Adipose tissue (tissue), 3 donors: ENCODE results near the gene LDLRAD1. TPM values are rescaled to one million over a fixed set of nuclear protein-coding genes. Genes with fewer than 3 reads are reported as not detected.
"Not testable (repeated sequence)": the region's sequence is repeated elsewhere in the genome, so short reads cannot be mapped to it uniquely, and the experiment has no call there.

Experiments used
- H3K27ac ChIP-seq: one replicate; pipeline ENCODE4 v1.5.1; 2013; ENCODE audit warnings: low read depth, low read length
- WGBS, 3 donors: extraction: QIAGEN DNeasy Blood & Tissue Kit; methylation state at CpG; one replicate each; pipeline ENCODE4 v1.1.7; 2013; 5-methylcytosine and 5-hydroxymethylcytosine counted together
- polyA plus RNA-seq, 3 donors: library from polyadenylated mRNA; stranded (reverse); fragments of 200-250 nt; gene quantifications; one replicate each; pipeline ENCODE4 v1.2.3, GENCODE V29; 2013
- donor health status: healthy with polysubstance abuse.
- donor health status: Bipolar disorder and iron deficiency.
- donor health status: healthy.

LDLRAD1 gene, protein sequence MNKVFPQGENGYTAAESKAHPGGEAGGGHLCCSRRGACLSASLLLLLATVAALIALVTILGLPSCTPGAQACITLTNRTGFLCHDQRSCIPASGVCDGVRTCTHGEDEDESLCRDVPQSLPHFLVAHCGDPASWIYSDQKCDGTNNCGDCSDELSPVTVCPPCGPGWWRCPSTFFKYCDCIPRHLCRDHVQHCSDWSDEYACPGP
- not detected for polyA plus RNA-seq

DNA sequence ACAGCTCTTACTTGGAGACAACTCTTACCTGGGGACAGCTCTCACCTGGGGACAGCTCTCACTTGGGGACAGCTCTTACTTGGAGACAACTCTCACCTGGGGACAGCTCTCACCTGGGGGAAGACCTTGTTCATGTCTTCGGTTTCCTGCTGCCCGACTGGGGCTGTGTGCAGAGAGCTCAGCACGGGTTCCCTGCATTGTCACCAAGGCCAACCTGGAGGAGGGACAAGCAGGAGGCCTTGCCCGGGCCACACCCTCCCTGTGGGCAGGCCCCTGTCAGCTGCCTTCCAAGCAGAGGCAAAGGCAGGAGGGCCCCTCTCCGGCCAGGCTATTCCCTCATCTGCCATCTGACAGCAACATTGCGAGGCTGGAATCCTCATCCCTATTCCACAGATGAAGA is at the start of gene LDLRAD1:
LDLRAD1 (minus strand) TSS at position 208 of the 400 bp plus-strand sequence; CDS start at position 134, 74 bp downstream.
- 27 to 56% (median 48%) methylated on average over 6 of the region's 6 CpGs for WGBS, 3 donors
- H3K27ac ChIP-seq: no peak within 1 kb of the TSS

DNA sequence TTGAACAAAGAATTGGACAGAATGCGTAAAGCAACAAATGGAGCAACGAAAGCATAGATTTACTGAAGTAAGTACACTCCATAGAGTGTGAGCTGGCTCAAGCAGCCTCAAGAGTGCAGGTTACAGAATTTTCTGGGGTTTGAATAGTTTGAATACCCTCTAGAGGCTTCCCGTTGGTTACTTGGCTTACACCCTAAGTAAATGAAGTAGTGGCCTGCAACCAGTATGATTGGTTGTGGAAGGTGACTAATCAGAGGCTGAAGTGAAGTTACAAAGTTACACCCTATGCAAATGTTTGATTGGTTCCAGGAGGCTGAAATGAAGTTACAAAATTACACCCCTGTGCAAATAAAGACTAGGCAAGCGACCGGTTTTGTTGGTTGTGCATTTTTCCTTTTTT is 46.3 kb upstream of the LDLRAD1 start:
- WGBS, 3 donors: 86 to 98% (median 96%) methylated on average over 5 of the region's 5 CpGs
- H3K27ac ChIP-seq: no peak overlapping the region

DNA sequence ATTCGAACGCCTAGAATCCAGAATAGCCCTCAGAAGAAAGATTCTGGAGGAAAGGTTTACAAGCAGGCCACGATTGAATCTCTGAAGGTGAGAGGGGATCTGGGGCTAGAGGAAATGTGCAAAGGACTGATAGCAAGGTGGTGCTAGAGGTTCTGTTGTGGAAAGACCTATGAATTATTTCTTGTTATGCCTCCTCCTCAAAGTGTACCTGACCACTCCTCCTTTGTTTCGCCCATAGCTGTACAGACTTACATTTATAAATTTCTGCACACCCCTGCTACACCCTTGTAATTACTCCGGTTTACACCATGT is 36.4 kb upstream of the LDLRAD1 start:
- no peak overlapping the region for H3K27ac ChIP-seq
- 26 to 48% (median 34%) methylated on average over 5 of the region's 5 CpGs for whole genome bisulfite sequencing, 3 donors

DNA sequence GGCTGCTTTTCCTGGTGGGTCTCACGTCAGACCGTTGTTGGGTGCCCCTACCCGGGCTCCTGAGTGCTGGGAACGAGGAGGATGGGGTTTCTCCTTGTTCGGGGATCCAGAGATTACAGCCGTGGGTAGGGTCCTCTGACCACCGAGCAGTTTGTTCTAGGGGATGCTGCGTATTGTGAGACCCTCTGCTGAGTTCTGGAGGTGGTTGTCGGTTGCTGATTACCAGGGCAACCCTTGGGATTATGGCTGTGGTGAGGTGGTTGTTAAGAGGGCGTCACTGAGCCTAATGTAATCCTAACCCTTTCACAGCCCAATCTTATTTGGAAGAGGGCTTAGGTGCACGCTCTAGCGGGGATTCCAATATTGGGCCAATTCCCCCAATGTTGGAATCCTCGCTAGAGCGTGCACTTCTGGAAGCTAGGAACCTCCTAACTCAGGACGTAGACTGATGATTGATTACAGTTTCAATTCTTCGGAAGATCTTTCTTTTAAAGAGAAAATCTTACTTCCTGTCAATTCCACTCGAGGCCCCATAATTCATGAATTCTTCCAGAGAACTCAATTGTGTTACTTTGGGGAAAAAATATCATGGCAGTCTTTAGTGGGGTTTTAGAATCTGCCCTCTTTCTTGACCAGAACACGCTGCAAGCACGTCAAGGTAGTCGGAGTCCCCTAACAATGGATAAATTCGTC is 35.9 kb upstream of the LDLRAD1 start:
- WGBS, 3 donors: 3 to 10% (median 5%) methylated on average over 21 of the region's 21 CpGs
- peak overlapping the region; percentile 68 for H3K27ac ChIP-seq

DNA sequence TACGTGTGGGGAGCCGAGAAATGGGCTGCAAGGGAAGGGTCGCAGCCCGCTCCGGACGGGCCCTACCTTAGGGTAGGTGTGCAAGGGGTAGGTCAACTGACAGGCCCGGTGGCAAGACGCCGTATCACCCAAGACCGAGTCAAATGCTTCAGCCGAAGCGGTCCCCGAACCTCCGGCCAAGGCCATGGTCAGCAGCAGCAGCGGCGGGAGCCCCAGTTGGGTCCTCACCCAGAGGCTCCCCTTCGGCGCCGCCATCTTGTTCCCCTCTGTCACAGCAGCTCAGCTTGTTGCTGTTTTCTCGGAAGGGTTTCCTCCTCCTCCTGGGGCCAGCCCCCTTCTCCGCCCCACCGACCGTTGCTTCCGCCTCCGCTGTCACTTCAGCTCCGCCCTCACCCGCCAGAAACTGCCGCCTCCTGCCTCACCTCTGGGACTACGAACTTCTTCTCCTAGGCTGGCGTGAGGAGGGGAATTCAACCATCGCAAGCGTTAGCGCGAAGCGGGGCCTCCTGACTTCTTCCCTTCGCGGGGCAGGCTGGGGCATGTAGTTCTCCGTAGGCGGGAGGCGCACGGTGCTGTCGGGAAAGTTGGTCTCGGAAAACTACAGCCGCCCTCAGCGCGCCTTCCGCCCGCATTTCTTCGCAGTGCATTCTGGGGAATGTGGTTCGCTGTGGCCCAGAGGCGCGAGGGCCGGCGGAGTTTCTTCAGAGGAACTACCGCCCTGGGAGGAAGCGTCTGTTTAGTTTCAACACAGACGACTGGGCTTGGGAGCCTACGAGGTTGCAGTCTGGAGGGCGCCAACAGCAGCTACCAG is 35.2 kb upstream of the LDLRAD1 start, which contains the start of the genes TCEANC2 and TMEM59:
TCEANC2 (plus strand) TSS at position 675 of the 811 bp plus-strand sequence. CDS start 815 bp downstream, outside the sequence.
TMEM59 (minus strand) TSS at position 271 of the 811 bp plus-strand sequence; CDS start at position 255, 16 bp downstream.
- WGBS, 3 donors: 0% methylated on average over 59 of the region's 59 CpGs
- H3K27ac ChIP-seq: peak within 1 kb of the TSS; percentile 90

DNA sequence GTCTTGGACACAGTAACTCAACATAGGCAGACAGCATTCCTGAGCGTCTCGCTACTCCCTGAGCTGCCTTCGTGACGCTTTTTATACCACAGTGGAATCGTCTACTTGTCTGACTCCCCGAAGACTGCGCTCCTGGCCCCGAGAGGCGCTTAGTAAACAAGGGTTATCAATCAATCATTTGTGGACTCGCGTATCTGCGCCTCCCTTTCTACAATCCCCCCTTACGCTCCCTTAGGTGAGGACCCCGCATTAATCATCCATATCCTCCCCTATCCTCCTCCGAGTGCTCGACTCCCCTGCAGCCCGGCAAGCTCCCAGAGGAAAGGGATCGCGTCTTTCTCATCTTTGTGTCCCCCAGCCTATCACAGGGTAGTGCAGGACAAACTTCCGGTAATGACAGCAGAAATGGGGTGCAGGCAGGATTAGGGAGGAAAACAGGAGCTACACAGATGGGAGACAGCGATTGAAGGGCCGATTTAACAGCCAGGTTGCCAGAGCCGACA is 34.5 kb upstream of the LDLRAD1 start:
- WGBS, 3 donors: 0% methylated on average over 23 of the region's 23 CpGs
- peak overlapping the region; percentile 90 for H3K27ac ChIP-seq

DNA sequence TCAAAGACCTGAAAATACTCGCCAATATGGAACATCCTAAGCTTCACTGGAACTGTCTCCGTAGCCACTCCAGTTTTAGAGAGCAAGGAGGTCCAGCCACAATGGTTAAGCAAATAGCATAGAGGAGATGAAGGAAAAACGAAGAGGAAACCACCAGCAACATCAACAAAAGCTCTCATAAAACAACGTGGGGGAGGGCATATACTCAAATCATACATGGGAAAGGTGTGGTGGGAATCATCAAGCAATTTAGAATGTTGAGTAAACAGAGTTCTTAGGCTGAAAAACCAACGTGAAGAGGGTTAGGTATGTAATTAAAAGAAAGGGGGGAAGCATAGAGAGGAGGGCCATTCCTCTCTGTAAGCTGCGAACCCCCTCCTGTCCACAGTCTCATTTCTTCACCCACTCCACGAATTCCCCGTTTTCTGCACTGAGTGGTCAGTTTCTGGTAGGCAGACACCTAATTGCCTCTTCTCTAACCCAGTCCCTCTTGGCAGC is 34.0 kb upstream of the LDLRAD1 start:
- WGBS, 3 donors: 2 to 3% (median 3%) methylated on average over 8 of the region's 8 CpGs
- no peak overlapping the region for H3K27ac ChIP-seq

DNA sequence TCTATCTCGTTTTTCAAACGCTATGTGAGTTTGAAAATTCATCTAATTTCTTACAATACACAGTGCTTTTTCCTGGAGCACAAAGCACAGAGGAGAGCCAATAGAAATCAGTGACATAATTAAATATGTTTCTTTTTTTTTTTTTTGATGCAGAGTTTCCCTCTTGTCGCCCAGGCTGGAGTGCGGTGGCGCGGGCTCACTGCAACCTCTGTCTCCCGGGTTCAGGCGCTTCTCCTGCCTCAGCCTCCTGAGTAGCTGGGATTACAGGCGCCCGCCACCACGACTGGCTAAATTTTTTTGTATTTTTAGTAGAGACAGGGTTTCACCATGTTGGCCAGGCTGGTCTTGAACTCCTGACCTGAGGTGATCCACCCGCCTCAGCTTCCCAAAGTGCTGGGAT is 32.4 kb upstream of the LDLRAD1 start:
- 96 to 98% (median 96%) methylated on average over 12 of the region's 12 CpGs for WGBS, 3 donors
- H3K27ac ChIP-seq: not testable (repeated sequence)

DNA sequence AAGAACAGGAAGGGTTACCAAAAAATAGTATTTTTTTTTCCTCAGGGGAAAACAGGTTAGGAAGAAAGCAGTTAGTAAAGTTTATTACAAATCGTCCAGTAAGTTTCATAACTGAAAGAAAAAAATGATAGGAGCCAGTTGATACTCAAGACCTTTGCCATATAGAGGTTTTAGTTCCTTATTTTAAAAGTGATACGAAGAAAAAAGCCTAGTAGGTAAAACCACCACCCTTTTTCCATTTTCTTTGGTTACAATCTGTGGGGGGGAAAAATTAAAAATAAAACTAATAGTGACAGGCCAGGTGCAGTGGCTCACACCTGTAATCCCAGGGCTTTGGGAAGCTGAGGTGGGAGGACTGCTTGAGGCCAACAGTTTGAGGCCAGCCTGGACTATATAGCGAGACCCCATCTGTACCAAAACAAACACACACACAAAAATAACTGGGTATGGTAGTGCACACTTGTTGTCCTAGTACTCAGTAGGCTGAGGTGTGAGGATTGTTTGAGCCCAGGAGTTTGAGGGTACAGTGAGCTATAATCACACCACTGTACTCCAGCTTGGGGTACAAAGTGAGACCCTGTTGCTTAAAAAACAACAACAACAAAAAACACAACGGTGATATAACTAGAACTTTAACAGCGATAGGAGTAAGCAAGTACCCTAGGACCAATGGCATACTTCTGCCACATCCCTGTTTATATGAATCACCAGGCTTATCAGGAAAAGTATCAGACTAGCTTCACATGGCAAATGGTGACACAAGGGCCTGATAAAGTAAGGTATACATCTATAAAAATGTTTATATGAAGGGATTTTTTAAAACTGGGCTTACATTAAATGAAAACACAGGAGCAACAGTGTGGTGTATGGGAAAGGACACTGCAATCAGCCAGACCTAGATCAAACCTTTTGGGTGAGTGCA is 29.7 kb upstream of the LDLRAD1 start:
- no peak overlapping the region for H3K27ac ChIP-seq
- 67 to 70% (median 70%) methylated on average over 5 of the region's 5 CpGs for WGBS, 3 donors

DNA sequence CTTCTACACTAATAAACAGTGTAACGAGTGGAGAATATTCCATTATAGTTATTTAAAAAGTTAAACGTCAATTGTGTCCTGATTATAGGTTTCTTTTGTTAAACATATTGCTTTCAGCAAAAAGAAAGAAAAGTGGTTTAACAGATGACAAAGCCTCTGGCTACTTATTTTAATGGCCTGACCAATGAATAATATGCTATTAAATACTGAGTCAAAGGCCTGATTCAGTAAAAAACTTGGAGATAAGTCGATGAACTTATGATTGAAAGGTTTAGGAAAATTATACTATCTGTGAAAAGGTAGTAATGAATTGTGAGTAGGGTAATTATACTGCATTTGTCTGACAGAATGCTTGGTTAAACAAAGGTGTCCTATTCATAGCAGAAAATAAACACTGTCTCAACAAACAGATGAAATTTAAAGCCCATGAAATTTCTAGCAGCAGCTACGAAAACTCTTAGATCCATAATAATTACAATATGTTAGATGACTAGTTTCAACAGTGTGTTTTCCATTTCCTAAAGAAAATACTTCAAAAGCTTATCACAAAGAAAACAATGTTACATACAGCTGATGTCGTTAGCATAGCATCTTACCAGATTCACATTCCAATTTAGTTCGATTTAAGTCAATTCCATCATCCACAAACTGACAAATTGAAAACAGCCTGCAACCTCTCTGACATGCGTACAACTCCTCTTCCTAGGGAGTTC is 28.8 kb upstream of the LDLRAD1 start:
- no peak overlapping the region for H3K27ac ChIP-seq

DNA sequence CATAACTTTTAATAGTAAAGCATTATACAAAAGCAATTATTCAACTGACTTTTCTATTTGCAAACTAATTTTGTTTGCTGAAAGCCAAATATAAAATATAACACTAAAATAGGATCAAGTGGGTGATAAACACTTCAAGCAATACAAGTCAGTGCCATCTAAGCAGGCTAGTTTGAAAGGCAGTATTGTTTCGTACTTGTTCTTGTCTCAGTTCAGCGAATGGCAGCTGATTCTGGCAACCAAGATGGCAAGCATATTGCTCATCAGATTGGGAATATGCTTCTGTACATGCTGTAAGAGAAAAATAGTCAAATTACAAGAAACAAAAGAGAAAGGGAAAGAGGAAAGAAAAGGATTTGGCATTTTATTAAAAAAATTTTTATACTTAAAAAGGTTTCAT is 27.5 kb upstream of the LDLRAD1 start:
- 88 to 91% (median 91%) methylated on average over 2 of the region's 2 CpGs for WGBS, 3 donors
- no peak overlapping the region for H3K27ac ChIP-seq

More for the DNA sequence above, 28.8 kb upstream of the LDLRAD1 start:
- WGBS, 3 donors: 63 to 82% (median 81%) methylated on average over 7 of the region's 7 CpGs

DNA sequence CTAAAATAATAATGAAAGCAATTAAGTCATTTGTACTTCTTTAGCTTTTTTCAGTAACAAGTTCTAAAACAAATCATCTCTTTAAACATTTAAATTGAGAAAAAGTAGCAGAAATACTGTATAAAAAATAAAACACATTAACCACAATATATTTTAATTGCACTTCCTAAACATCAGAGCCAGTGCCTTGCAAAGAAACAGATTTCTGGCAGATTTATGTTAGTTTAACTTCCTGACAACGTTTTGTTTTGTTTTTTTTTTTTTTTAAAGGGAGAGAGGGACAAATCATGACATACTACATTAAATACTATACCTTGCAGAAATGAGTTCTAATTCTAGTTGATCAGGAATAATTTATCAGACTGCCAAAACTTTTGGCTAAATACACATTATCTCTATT is 23.8 kb upstream of the LDLRAD1 start:
- H3K27ac ChIP-seq: no peak overlapping the region
- WGBS, 3 donors: 0 to 19% (median 8%) methylated on average over 1 of the region's 1 CpG

DNA sequence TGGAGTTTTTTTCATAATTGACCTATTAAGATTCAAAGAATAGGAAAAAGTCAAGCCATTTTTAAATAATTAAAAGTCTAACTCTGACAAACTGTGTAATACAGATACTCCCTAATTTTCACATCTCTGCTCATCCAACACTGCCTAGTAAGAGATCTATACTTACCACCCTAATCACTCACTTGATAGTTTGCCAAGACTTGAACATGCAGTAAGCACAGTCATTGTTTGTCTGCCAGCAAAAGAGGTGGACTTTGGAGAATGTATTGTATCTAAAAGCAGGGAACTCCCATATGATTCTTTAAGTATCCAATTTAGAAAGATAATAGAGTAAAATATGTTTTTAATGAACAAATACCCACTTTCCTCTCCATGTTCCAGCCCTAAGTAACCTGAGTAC is 19.5 kb upstream of the LDLRAD1 start:
- H3K27ac ChIP-seq: no peak overlapping the region

DNA sequence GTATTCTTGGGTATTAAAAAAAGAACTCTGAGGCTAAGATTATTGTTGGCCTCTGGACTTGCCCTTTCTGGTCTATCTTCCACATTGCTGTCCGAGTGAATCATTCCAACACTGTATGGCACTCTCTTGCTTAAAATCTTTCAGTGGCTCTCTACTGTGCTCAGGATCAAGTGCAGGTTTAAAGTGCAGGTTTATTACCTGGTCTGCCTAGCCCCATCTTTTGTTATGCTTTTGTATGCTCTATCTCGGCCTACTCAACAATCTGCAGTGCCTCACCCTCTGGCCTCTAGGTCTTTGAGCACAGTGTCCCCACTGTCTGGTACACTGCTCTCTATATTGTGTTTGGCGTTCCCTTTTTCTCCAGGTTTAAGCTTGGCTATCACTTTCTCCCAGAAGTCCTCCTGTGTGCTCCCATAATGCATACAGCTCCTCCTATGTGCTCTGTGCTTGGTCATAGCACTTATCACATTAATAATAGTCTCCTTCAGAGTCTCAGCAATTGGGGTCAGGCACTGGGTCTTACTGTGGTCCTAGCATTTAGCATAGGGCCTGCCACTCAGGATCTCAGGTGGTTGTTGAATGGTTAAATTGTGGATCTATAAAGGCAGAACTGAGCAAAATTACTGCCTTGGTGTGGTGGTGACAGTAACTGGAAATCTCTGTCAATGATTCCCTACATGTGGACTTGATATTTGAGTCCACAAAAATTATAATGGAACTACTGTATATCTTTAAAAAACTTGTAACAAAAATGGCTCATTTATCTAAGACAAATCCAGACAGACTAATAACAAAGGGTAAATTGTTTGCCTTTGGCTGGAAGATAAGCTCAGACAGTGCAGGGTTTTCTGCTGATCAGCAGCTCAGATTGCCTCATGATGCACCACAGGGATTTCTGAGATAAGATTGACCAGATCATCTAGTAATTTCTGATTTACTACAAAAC is 10.6 kb upstream of the LDLRAD1 start:
- WGBS, 3 donors: 85 to 93% (median 88%) methylated on average over 3 of the region's 3 CpGs
- H3K27ac ChIP-seq: no peak overlapping the region

DNA sequence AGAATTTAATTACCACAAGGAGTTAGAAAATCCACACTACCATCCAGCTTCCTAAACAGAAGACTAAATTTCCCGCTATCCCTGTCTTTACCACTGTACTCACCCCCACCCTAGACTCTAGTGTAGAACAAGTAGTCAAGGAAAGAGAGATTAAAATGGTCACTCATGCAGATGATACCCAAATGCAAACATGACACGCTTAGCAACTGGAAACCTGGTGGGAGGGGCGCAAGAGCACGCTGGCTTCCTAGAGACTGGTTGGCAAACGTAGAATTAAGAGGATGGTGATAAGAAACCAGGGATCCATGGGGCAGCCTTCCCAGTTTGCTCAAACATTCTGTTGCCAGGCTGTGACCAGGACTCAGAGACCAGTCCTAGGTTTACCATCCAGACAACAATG is 9.9 kb upstream of the LDLRAD1 start:
- WGBS, 3 donors: 72 to 94% (median 91%) methylated on average over 5 of the region's 5 CpGs
- no peak overlapping the region for H3K27ac ChIP-seq

DNA sequence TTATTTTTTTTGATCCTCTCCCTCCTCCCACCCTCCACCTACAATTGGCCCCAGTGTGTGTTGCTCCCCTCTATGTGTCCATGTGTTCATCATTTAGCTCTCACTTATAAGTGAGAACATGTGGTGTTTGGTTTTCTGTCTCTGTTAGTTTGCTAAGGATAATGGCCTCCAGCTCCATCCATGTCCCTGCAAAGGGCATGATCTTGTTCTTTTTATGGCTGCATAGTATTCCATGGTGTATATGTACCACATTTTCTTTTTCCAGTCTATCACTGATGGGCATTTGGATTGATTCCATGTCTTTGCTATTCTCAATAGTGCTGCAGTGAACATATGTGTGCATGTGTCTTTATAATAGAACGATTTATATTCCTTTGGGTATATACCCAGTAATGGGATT is 6.8 kb upstream of the LDLRAD1 start:
- not testable (repeated sequence) for H3K27ac ChIP-seq
- 88 to 97% (median 93%) methylated on average over 1 of the region's 1 CpG for WGBS, 3 donors
